ENCODE measurements around the gene AP4S1.
A peak's percentile ranks its signal among the peaks of the same experiment; 100 is the strongest.
"Not testable (repeated sequence)": the region's sequence is repeated elsewhere in the genome, so short reads cannot be mapped to it uniquely, and the experiment has no call there.

AP4S1 gene

GRCh38 chr14:31025367-31026076 is at the start of gene AP4S1:
AP4S1 (plus strand) TSS chr14:31025649; CDS start chr14:31066197, 40,548 bp downstream.
- DNase-seq: peak; percentile 40

GRCh38 chr14:30977752-30978151 is 47.7 kb upstream of the AP4S1 start:
- DNase-seq: no peak

- not testable (repeated sequence) for DNase-seq
Measured at GRCh38 chr14:30980106-30980704, 45.2 kb upstream of the AP4S1 start.

- no peak for DNase-seq
Measured at GRCh38 chr14:30980980-30981379, 44.5 kb upstream of the AP4S1 start.

GRCh38 chr14:30982533-30982932 is 42.9 kb upstream of the AP4S1 start:
- no peak for DNase-seq

- no peak for DNase-seq
Measured at GRCh38 chr14:30983858-30984257, 41.6 kb upstream of the AP4S1 start.

GRCh38 chr14:30985796-30986195 is 39.7 kb upstream of the AP4S1 start:
- no peak for DNase-seq

GRCh38 chr14:30988509-30988908 is 36.9 kb upstream of the AP4S1 start:
- no peak for DNase-seq

GRCh38 chr14:30990770-30991169 is 34.7 kb upstream of the AP4S1 start:
- DNase-seq: no peak

GRCh38 chr14:30991408-30991807 is 34.0 kb upstream of the AP4S1 start:
- DNase-seq: no peak

- no peak for DNase-seq
Measured at GRCh38 chr14:30993071-30993470, 32.4 kb upstream of the AP4S1 start.

- no peak for DNase-seq
Measured at GRCh38 chr14:30994681-30995620, 30.5 kb upstream of the AP4S1 start.

- no peak for DNase-seq
Measured at GRCh38 chr14:30995689-30996088, 29.8 kb upstream of the AP4S1 start.

GRCh38 chr14:30996892-30997659 is 28.4 kb upstream of the AP4S1 start:
- DNase-seq: no peak

GRCh38 chr14:30998100-30998706 is 27.2 kb upstream of the AP4S1 start:
- no peak for DNase-seq

- no peak for DNase-seq
Measured at GRCh38 chr14:30999038-30999773, 26.2 kb upstream of the AP4S1 start.

- DNase-seq: no peak
Measured at GRCh38 chr14:31000629-31001338, 24.7 kb upstream of the AP4S1 start.

GRCh38 chr14:31001339-31001658 is 24.1 kb upstream of the AP4S1 start:
- no peak for DNase-seq

- DNase-seq: no peak
Measured at GRCh38 chr14:31003284-31003683, 22.2 kb upstream of the AP4S1 start.

- not testable (repeated sequence) for DNase-seq
Measured at GRCh38 chr14:31004007-31004406, 21.4 kb upstream of the AP4S1 start.

- DNase-seq: no peak
Measured at GRCh38 chr14:31006703-31007102, 18.7 kb upstream of the AP4S1 start.
